Glomerular visceral epithelial cell (primary cell): ENCODE measurements around the gene FCN1.

Experiments used
- DNase-seq: peaks from one replicate; pipeline ENCODE4 v3.0.0-alpha.2; 2016; ENCODE audit errors: extremely low spot score

FCN1 gene

GRCh38 chr9:134937164-134937555, 19.4 kb upstream of the FCN1 start:
- no peak for DNase-seq

GRCh38 chr9:134936346-134937163, 18.8 kb upstream of the FCN1 start:
- DNase-seq = no peak

- no peak for DNase-seq
These were observed 18.1 kb upstream of the FCN1 start for GRCh38 chr9:134935701-134936345.

- DNase-seq = no peak
These were observed 17.4 kb upstream of the FCN1 start for GRCh38 chr9:134935056-134935640.

- no peak for DNase-seq
These were observed 15.5 kb upstream of the FCN1 start for GRCh38 chr9:134933076-134933659.

- DNase-seq = no peak
These were observed 14.9 kb upstream of the FCN1 start for GRCh38 chr9:134932606-134933005.

- DNase-seq = no peak
These were observed 14.5 kb upstream of the FCN1 start for GRCh38 chr9:134932171-134932570.

- no peak for DNase-seq
These were observed 12.7 kb upstream of the FCN1 start for GRCh38 chr9:134930398-134930797.

- DNase-seq = no peak
These were observed 11.8 kb upstream of the FCN1 start for GRCh38 chr9:134929193-134930158.

- no peak for DNase-seq
These were observed 10.9 kb upstream of the FCN1 start for GRCh38 chr9:134928436-134929192.

- no peak for DNase-seq
These were observed 7.3 kb upstream of the FCN1 start for GRCh38 chr9:134925011-134925511.

- DNase-seq = no peak
These were observed 5.8 kb upstream of the FCN1 start for GRCh38 chr9:134923466-134923865.

- no peak for DNase-seq
These were observed 5.2 kb upstream of the FCN1 start for GRCh38 chr9:134922932-134923240.

- no peak for DNase-seq
These were observed 4.6 kb upstream of the FCN1 start for GRCh38 chr9:134922066-134922931.

- DNase-seq = no peak
These were observed 1.6 kb upstream of the FCN1 start for GRCh38 chr9:134919303-134919702.

- no peak for DNase-seq
These were observed 934 bp upstream of the FCN1 start for GRCh38 chr9:134918646-134919045.

- DNase-seq = no peak
These were observed 1.5 kb downstream of the FCN1 start for GRCh38 chr9:134916161-134916665.

- DNase-seq = no peak
These were observed 2.4 kb downstream of the FCN1 start for GRCh38 chr9:134915046-134915985.

- DNase-seq = no peak
These were observed 3.2 kb downstream of the FCN1 start for GRCh38 chr9:134914501-134914834.
